Measurements from ENCODE around the gene PTAR1.

GRCh38 chr9:69683927-69684326 lies 75.9 kb downstream of the PTAR1 start:
- no peak for TF ChIP-seq GATA2 (IDR thresholded peaks at IDR 0.05; ENCODE audit: low read depth, low read length)
- TF ChIP-seq GATA3 (IDR thresholded peaks at IDR 0.05; ENCODE audit: low read depth, low read length): no peak
